Stimulated activated CD8-positive, alpha-beta memory T cell treated with anti-CD3 and anti-CD28 coated beads, Interleukin-7, amount 100 ng/mL, for 4 hours (primary cell): ENCODE results near the gene HNRNPCL2.
"Not testable (repeated sequence)": the region's sequence is repeated elsewhere in the genome, so short reads cannot be mapped to it uniquely, and the experiment has no call there.

Experiments used
- DNase-seq, 2 donors: peaks; one replicate each; pipeline ENCODE4 v3.0.0-alpha.2; 2020; ENCODE audit warnings: low read depth in 2 of 2

Gene HNRNPCL2

GRCh38 chr1:13116754-13117153 lies at the start of gene HNRNPCL2:
Gene HNRNPCL2 (minus strand): TSS chr1:13116854. CDS start chr1:13116400, 454 bp downstream.
- not testable (repeated sequence) for DNase-seq

- not testable (repeated sequence) for DNase-seq
Observed at GRCh38 chr1:13165531-13165930, 48.9 kb upstream of the HNRNPCL2 start, which contains the start of gene HNRNPCL4. Gene HNRNPCL4 (minus strand): TSS chr1:13165631. CDS start chr1:13165467, 164 bp downstream.

DNA sequence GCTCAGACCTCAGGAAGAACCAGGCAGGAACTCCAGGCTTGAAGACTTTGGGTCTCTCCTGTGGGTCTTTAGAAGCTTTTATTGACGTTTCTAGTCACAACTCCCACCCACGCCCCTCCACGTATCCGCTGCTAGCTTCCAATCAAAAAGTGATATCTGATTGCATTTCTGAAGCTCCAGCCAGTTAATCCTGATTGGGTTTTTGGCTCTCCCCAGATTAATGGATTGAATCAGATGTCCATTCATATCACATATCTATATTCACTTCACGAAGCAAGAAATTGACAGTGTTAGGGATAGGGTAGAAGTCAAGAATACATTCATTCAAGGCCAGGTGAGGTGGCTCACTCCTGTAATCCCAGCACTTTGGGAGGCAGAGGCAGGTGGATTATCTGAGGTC lies 39.3 kb upstream of the HNRNPCL2 start, which contains the start of gene PRAMEF26:
Gene PRAMEF26, minus strand, starts transcription at position 101 of the 400 bp plus-strand sequence. CDS start 2,914 bp downstream, outside the sequence.
- not testable (repeated sequence) for DNase-seq

GRCh38 chr1:13070474-13070873 lies 46.2 kb downstream of the HNRNPCL2 start, which contains the start of gene PRAMEF25:
Gene PRAMEF25 (plus strand): TSS chr1:13070774. CDS start chr1:13073694, 2,920 bp downstream.
- not testable (repeated sequence) for DNase-seq
